PC-9 (cell line): ENCODE data around the gene VEPH1. TPM values are rescaled to one million over a fixed set of nuclear protein-coding genes. Genes with fewer than 3 reads are reported as not detected.
A peak's percentile ranks its signal among the peaks of the same experiment; 100 is the strongest.

Experiments used
- BruUV-seq: library from RNA; stranded (reverse); fragments of 400-500 nt; replicated peaks from 2 replicates; lab custom pipeline; 2021; lab: Mats Ljungman, UMichigan
- CTCF ChIA-PET: fragments of 300-600 bp; sonication (Branson Sonifier 250); formaldehyde crosslinking; loops from one replicate; lab custom pipeline; 2022; ENCODE audit warnings: antibody characterized with exemption; lab: Charles Lee
- POLR2A ChIA-PET: fragments of 300-600 bp; sonication (Branson Sonifier 250); formaldehyde crosslinking; loops from one replicate; lab custom pipeline; 2022; ENCODE audit warnings: antibody characterized with exemption; ENCODE audit not compliant: unreplicated experiment; lab: Charles Lee
- DNase-seq, 2 experiments: peaks; one replicate each; pipeline versions ENCODE4 v3.0.0 to v3.0.0-alpha.2; 2015 to 2022; ENCODE audit warnings: mixed read lengths in 1 of 2
- H2AFZ ChIP-seq: fragments of 200-600 bp; sonication (generic); 2 replicates; pipeline ENCODE4 v1.8.1; 2017; ENCODE audit warnings: antibody characterized with exemption
- H3F3A ChIP-seq: fragments of 200-600 bp; sonication (generic); 2 replicates; pipeline ENCODE4 v1.8.1; 2017; ENCODE audit warnings: antibody characterized with exemption, mild to moderate bottlenecking, low read depth; ENCODE audit not compliant: insufficient read depth
- H3K27ac ChIP-seq: fragments of 200-600 bp; sonication (generic); 2 replicates; pipeline ENCODE4 v1.6.1; 2016; ENCODE audit warnings: mixed run types
- H3K27me3 ChIP-seq: fragments of 200-600 bp; sonication (generic); 2 replicates; pipeline ENCODE4 v1.6.1; 2016; ENCODE audit warnings: low read depth, mixed run types; ENCODE audit not compliant: insufficient read depth
- H3K36me3 ChIP-seq: fragments of 200-600 bp; sonication (generic); 2 replicates; pipeline ENCODE4 v1.6.1; 2016; ENCODE audit warnings: low read depth, mixed run types
- H3K4me1 ChIP-seq: fragments of 200-600 bp; sonication (generic); replicated peaks from 2 replicates; pipeline ENCODE4 v1.6.1; 2016; ENCODE audit warnings: mixed run types; ENCODE audit not compliant: insufficient read depth
- H3K4me2 ChIP-seq: fragments of 200-600 bp; sonication (generic); 2 replicates; pipeline ENCODE4 v1.6.1; 2017; ENCODE audit warnings: mixed run types
- H3K4me3 ChIP-seq: fragments of 200-600 bp; sonication (generic); 2 replicates; pipeline ENCODE4 v1.6.1; 2016; ENCODE audit warnings: mixed run types
- H3K79me2 ChIP-seq: fragments of 200-600 bp; sonication (generic); 2 replicates; pipeline ENCODE4 v1.6.1; 2017; ENCODE audit warnings: low read depth, mixed run types
- H3K9me2 ChIP-seq: fragments of 200-600 bp; sonication (generic); 2 replicates; pipeline ENCODE4 v1.8.1; 2017; ENCODE audit warnings: mild to moderate bottlenecking; ENCODE audit not compliant: insufficient read depth
- H3K9me3 ChIP-seq: fragments of 200-600 bp; sonication (generic); 2 replicates; pipeline ENCODE4 v1.8.1; 2016; ENCODE audit warnings: low read depth; ENCODE audit not compliant: insufficient read depth
- H4K20me1 ChIP-seq: fragments of 200-600 bp; sonication (generic); 2 replicates; pipeline ENCODE4 v1.8.1; 2017; ENCODE audit not compliant: insufficient read depth
- EZH2 ChIP-seq: fragments of 200-600 bp; sonication (generic); IDR thresholded peaks from 2 replicates; pipeline ENCODE4 v1.8.0; 2017; ENCODE audit warnings: antibody characterized with exemption, low read depth
- intact Hi-C: fragments of 100-400 bp; cut with micrococcal nuclease; formaldehyde crosslinking; loops from one replicate; pipeline ENCODE4 v1.10.0; 2022; ENCODE audit not compliant: unreplicated experiment
- total RNA-seq: library from RNA; stranded (reverse); gene quantifications from 2 replicates; pipeline ENCODE4 v1.2.3, GENCODE V29; 2021
- TF ChIP-seq, protein P1 (sequence below): fragments of 200-600 bp; sonication (generic); conservative IDR thresholded peaks from 2 replicates; pipeline ENCODE4 v1.6.1; 2017; ENCODE audit warnings: mixed run types, antibody characterized with exemption, mild to moderate bottlenecking, moderate library complexity

VEPH1 gene
- total RNA-seq, 1 experiment from 2014 or later = 4.0 TPM

DNA sequence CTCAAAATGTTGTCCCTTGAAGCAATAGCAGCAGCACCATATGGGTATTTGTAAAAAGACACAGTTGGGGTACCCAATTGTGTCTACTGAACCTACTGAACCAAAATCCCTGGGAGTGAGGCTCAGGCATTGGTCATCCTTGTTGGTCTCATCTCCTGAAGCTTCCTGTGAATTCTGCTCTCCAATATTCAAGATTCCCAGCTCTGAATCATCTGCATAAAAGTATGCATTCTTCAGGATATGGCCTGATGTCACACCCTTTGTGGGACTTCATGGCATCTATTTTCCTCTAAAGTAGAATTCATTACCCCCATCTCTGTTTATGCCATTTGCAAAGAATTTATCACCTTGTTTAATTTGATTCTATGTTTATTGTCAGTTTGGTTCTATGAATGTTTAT is 79.9 kb downstream of the VEPH1 start:
- H3K4me2 ChIP-seq = no peak overlapping the region
- no peaks in the 10 kb centered on the region for H3K9me3 ChIP-seq
- intact Hi-C loops = no loop called here
- ChIA-PET POLR2A (interaction anchor here (0.7 kb wide), 1 partner anchor 70 kb away, joined by 3 read pairs; no protein-coding TSS in a partner anchor), CTCF (no interaction called here)
- H4K20me1 ChIP-seq = no peaks in the 10 kb centered on the region
- H2AFZ ChIP-seq = no peak overlapping the region
- H3K4me1 ChIP-seq = no peaks in the 10 kb centered on the region
- no peak for DNase-seq
- H3K79me2 ChIP-seq = no peaks in the 10 kb centered on the region
- H3F3A ChIP-seq = no peaks in the 10 kb centered on the region
- no peaks in the 10 kb centered on the region for H3K36me3 ChIP-seq
- H3K4me3 ChIP-seq = no peak overlapping the region
- H3K27me3 ChIP-seq = no peaks in the 10 kb centered on the region
- no peak overlapping the region for H3K27ac ChIP-seq
- TF ChIP-seq EZH2 = no peak
- TF ChIP-seq, protein P1, sequence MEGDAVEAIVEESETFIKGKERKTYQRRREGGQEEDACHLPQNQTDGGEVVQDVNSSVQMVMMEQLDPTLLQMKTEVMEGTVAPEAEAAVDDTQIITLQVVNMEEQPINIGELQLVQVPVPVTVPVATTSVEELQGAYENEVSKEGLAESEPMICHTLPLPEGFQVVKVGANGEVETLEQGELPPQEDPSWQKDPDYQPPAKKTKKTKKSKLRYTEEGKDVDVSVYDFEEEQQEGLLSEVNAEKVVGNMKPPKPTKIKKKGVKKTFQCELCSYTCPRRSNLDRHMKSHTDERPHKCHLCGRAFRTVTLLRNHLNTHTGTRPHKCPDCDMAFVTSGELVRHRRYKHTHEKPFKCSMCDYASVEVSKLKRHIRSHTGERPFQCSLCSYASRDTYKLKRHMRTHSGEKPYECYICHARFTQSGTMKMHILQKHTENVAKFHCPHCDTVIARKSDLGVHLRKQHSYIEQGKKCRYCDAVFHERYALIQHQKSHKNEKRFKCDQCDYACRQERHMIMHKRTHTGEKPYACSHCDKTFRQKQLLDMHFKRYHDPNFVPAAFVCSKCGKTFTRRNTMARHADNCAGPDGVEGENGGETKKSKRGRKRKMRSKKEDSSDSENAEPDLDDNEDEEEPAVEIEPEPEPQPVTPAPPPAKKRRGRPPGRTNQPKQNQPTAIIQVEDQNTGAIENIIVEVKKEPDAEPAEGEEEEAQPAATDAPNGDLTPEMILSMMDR = no peak
- 0 out of 2 replicates have a peak, but pooled peaks cover 4% of the 10 kb centered on the region for H3K9me2 ChIP-seq
- BruUV-seq = no TSS peak

DNA sequence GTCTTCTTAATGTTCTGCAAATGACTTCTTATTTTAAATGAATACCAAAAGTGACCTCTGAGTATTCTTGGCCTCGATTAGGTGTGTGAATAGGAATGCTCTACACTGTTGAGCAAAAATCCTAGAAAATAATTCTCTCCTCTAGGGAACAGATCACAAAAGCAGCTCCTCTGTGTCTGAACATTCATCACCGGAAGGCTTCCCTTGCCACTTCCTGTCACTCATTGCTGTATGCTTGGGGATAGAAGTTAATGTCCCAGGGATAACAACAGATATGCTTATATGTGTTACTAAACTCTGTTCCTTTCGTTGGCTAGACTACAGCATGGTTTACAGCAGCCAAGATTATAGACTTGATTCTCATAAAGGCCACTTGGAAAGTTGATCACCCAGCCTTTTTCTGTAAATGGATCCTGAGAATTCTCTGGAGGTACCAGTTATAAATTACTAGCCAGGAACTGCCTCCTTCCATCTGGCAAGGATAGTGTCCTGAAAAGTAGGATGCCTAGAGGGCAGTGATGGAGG is 82.5 kb downstream of the VEPH1 start:
- no peaks in the 10 kb centered on the region for H3F3A ChIP-seq

DNA sequence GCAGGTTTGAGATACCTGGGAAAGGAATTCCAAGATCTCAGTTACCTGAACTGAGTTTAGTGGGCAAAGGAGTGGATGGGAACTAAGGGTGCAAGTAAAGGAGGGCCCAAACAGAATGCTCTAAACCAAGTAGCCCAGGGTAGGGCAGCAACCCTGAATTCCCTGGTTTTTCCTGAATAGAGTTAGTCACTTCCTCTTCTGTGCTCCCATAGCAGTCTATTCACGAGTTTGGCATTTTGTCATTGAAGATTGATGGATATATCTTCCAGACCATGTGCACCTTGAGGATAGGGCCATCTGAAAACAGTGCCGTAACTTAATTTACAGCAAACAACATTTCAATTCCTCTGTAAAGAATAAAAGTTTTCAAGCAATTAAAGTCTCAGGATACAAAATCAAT is 85.1 kb downstream of the VEPH1 start:
- DNase-seq = no peak
- H3K9me2 ChIP-seq = 0 out of 2 replicates have a peak, but pooled peaks cover 4% of the 10 kb centered on the region
- no peak overlapping the region for H3K4me2 ChIP-seq
- H2AFZ ChIP-seq = 0 out of 2 replicates have a peak overlapping the region, but pooled peaks have one; percentile 6
- no peaks in the 10 kb centered on the region for H3F3A ChIP-seq
- H3K4me1 ChIP-seq = peaks cover 12% of the 10 kb centered on the region; the same call in 1 of the 2 replicates
- ChIA-PET CTCF (no interaction called here), POLR2A (interaction anchor here (0.6 kb wide), 1 partner anchor 214 kb away, joined by 5 read pairs; no protein-coding TSS in a partner anchor)
- TF ChIP-seq, protein P1 = no peak
- TF ChIP-seq EZH2 = no peak
- H3K79me2 ChIP-seq = no peaks in the 10 kb centered on the region
- H4K20me1 ChIP-seq = no peaks in the 10 kb centered on the region
- H3K27me3 ChIP-seq = no peaks in the 10 kb centered on the region
- BruUV-seq = no TSS peak
- H3K27ac ChIP-seq = no peak overlapping the region
- H3K36me3 ChIP-seq = no peaks in the 10 kb centered on the region
- intact Hi-C loops = no loop called here
- 0 out of 2 replicates have a peak, but pooled peaks cover 4% of the 10 kb centered on the region for H3K9me3 ChIP-seq
- H3K4me3 ChIP-seq = no peak overlapping the region

More for the DNA sequence above, 82.5 kb downstream of the VEPH1 start:
- no peak overlapping the region for H2AFZ ChIP-seq
- TF ChIP-seq, protein P1 = no peak
- TF ChIP-seq EZH2 = no peak
- H3K4me3 ChIP-seq = no peak overlapping the region
- no TSS peak for BruUV-seq
- no peak overlapping the region for H3K4me2 ChIP-seq
- POLR2A ChIA-PET = interaction anchor here (0.7 kb wide), 1 partner anchor 139 kb away, joined by 4 read pairs; no protein-coding TSS in a partner anchor
- H3K79me2 ChIP-seq = no peaks in the 10 kb centered on the region
- H3K36me3 ChIP-seq = no peaks in the 10 kb centered on the region
- H3K4me1 ChIP-seq = peaks cover 12% of the 10 kb centered on the region; the same call in 1 of the 2 replicates
- H3K9me2 ChIP-seq = 0 out of 2 replicates have a peak, but pooled peaks cover 4% of the 10 kb centered on the region
- no peaks in the 10 kb centered on the region for H4K20me1 ChIP-seq
- H3K27ac ChIP-seq = no peak overlapping the region
- CTCF ChIA-PET = interaction anchor here (0.7 kb wide), 1 partner anchor 1069 kb away, joined by 3 read pairs; no protein-coding TSS in a partner anchor
- no peaks in the 10 kb centered on the region for H3K27me3 ChIP-seq
- H3K9me3 ChIP-seq = 0 out of 2 replicates have a peak, but pooled peaks cover 4% of the 10 kb centered on the region
- DNase-seq = no peak
- intact Hi-C loops = no loop called here
